Activated CD4-positive, alpha-beta T cell treated with anti-CD3 and anti-CD28 coated beads, Interleukin-2, amount 50 U/mL, for 24 hours (primary cell): ENCODE results near the gene ASPRV1.

ENCODE experiments used
- DNase-seq, 2 donors: peaks; one replicate each; pipeline ENCODE4 v3.0.0-alpha.2; 2020; ENCODE audit warnings: low read depth in 1 of 2, low spot score in 1 of 2

Gene ASPRV1

DNA sequence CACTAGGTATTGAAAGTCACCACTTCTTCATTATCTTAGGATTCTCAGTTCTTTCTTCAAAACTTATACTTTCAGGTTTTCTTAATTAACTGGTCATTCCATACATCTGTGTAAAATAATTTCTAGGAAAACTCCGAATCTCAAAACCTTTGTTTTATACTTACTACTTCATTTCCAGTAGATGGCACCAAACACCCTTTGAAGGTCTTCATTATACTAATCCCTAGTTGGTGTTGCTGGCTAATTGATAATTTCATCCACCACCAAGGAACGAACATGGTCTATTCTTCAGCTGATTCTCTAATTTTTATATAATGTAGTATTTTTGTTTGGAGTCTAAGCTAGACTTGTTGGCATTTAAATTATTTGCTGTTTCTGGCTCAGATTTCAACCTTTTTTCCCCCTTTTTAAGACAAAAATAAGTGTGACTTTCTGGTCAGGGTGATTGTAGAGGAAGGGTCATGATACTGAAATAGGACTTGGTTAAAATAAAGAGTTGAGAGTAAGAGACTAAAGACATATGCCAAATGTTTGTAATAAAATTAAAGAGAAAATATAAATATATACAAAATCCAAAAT lies 49.4 kb downstream of the ASPRV1 start:
- DNase-seq = no peak
